EL (cell line): ENCODE data around the gene ARID4B.

Source experiments
- DNase-seq: peaks from one replicate; pipeline ENCODE4 v3.0.0-alpha.2; 2016

ARID4B gene

GRCh38 chr1:235156740-235157139, 171.2 kb downstream of the ARID4B start:
- no peak for DNase-seq

GRCh38 chr1:235156265-235156664, 171.7 kb downstream of the ARID4B start:
- DNase-seq: no peak

GRCh38 chr1:235152235-235152634, 175.7 kb downstream of the ARID4B start:
- no peak for DNase-seq

- no peak for DNase-seq
Measured at GRCh38 chr1:235151033-235151432, 176.9 kb downstream of the ARID4B start.

GRCh38 chr1:235149824-235150223, 178.2 kb downstream of the ARID4B start:
- no peak for DNase-seq

- no peak for DNase-seq
Measured at GRCh38 chr1:235147269-235147668, 180.7 kb downstream of the ARID4B start.

- no peak for DNase-seq
Measured at GRCh38 chr1:235145639-235146038, 182.3 kb downstream of the ARID4B start.

- no peak for DNase-seq
Measured at GRCh38 chr1:235142991-235143390, 185.0 kb downstream of the ARID4B start.

GRCh38 chr1:235139315-235139714, 188.7 kb downstream of the ARID4B start:
- no peak for DNase-seq

GRCh38 chr1:235138821-235139220, 189.2 kb downstream of the ARID4B start:
- DNase-seq: no peak

- DNase-seq: no peak
Measured at GRCh38 chr1:235136111-235136510, 191.9 kb downstream of the ARID4B start.

- DNase-seq: no peak
Measured at GRCh38 chr1:235134171-235134570, 193.8 kb downstream of the ARID4B start.

GRCh38 chr1:235133086-235133485, 194.9 kb downstream of the ARID4B start:
- DNase-seq: no peak

- no peak for DNase-seq
Measured at GRCh38 chr1:235131961-235132360, 196.0 kb downstream of the ARID4B start.

GRCh38 chr1:235130766-235131270, 197.2 kb downstream of the ARID4B start:
- DNase-seq: no peak

- DNase-seq: no peak
Measured at GRCh38 chr1:235129774-235130570, 198.0 kb downstream of the ARID4B start.

GRCh38 chr1:235128456-235129328, 199.3 kb downstream of the ARID4B start, which contains the start of gene TOMM20:
Gene TOMM20, minus strand, starts transcription at chr1:235128837. Its CDS starts 122 bp downstream, at chr1:235128715.
- DNase-seq: peak; percentile 99

- DNase-seq: no peak
Measured at GRCh38 chr1:235127732-235128455, 200.1 kb downstream of the ARID4B start.

- DNase-seq: no peak
Measured at GRCh38 chr1:235127203-235127602, 200.8 kb downstream of the ARID4B start.

GRCh38 chr1:235124665-235125064, 203.3 kb downstream of the ARID4B start:
- no peak for DNase-seq

GRCh38 chr1:235124111-235124510, 203.9 kb downstream of the ARID4B start:
- no peak for DNase-seq

GRCh38 chr1:235122348-235122747, 205.6 kb downstream of the ARID4B start:
- no peak for DNase-seq
